Calu3 (cell line): ENCODE measurements around the gene VMP1. TPM values are rescaled to one million over a fixed set of nuclear protein-coding genes. Genes with fewer than 3 reads are reported as not detected.
A peak's percentile ranks its signal among the peaks of the same experiment; 100 is the strongest.

ENCODE experiments used
- BruUV-seq: library from RNA; stranded (reverse); fragments of 400-500 nt; replicated peaks from 2 replicates; lab custom pipeline; 2021; lab: Mats Ljungman, UMichigan
- CTCF ChIA-PET: fragments of 300-600 bp; sonication (Branson Sonifier 250); formaldehyde crosslinking; loops from one replicate; lab custom pipeline; 2022; ENCODE audit warnings: antibody characterized with exemption; lab: Charles Lee
- DNase-seq: peaks from one replicate; pipeline ENCODE4 v3.0.0; 2022
- H3K27ac Mint-ChIP-seq: one replicate; pipeline ENCODE4 v1.8.0; 2022; ENCODE audit warnings: mixed read lengths; ENCODE audit not compliant: unreplicated experiment
- H3K27me3 Mint-ChIP-seq: one replicate; pipeline ENCODE4 v1.8.0; 2022; ENCODE audit warnings: mixed read lengths; ENCODE audit not compliant: unreplicated experiment
- H3K36me3 Mint-ChIP-seq: one replicate; pipeline ENCODE4 v1.8.0; 2022; ENCODE audit warnings: mild to moderate bottlenecking, moderate library complexity, mixed read lengths; ENCODE audit not compliant: insufficient read depth, unreplicated experiment
- H3K4me1 Mint-ChIP-seq: one replicate; pipeline ENCODE4 v1.8.0; 2022; ENCODE audit warnings: mild to moderate bottlenecking, low read depth, mixed read lengths; ENCODE audit not compliant: unreplicated experiment
- H3K4me3 Mint-ChIP-seq: one replicate; pipeline ENCODE4 v1.8.0; 2022; ENCODE audit warnings: mild to moderate bottlenecking, low read depth, moderate library complexity, mixed read lengths; ENCODE audit not compliant: unreplicated experiment
- H3K9me3 Mint-ChIP-seq: one replicate; pipeline ENCODE4 v1.8.0; 2022; ENCODE audit warnings: low read depth, mixed read lengths; ENCODE audit not compliant: unreplicated experiment
- intact Hi-C: fragments of 100-400 bp; cut with micrococcal nuclease; formaldehyde crosslinking; loops from one replicate; pipeline ENCODE4 v1.10.0; 2022; ENCODE audit not compliant: unreplicated experiment
- total RNA-seq: library from RNA; stranded (reverse); gene quantifications from 2 replicates; pipeline ENCODE4 v1.2.3, GENCODE V29; 2022
- TF ChIP-seq, protein P1 (sequence below): fragments of 200-600 bp; IDR thresholded peaks from one replicate; pipeline ENCODE4 v1.8.0; 2022; ENCODE audit warnings: antibody characterized with exemption; ENCODE audit not compliant: unreplicated experiment

The VMP1 gene
- total RNA-seq, 1 experiment from 2014 or later: 315 TPM

DNA sequence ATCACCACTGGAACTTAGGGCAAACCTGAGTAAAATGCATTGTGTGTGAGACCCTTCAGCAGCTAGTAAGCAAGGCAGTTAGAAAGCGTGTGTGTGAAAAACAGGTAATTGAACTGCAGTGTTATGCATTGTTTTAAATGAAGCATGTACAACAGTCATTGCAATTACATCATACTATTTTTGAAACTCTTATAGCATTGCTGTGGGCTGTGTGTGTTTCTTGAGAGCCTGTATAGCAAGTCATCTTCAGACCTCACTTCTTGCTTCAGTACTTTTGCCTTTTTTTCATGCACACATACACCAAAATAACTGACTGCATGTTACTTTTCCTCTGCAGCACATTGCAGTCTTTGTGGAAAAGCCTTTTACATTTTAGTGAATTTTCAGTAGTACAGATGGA, 19.4 kb upstream of the VMP1 start:
- CTCF ChIA-PET: no interaction called here
- Mint-ChIP-seq H3K27me3 (no peaks in the 10 kb centered on the region), H3K4me3 (no peak overlapping the region), H3K27ac (no peak overlapping the region), H3K36me3 (peaks cover 44% of the 10 kb centered on the region), H3K9me3 (no peaks in the 10 kb centered on the region), H3K4me1 (peaks cover 6% of the 10 kb centered on the region)
- DNase-seq: no peak
- TF ChIP-seq, protein P1, sequence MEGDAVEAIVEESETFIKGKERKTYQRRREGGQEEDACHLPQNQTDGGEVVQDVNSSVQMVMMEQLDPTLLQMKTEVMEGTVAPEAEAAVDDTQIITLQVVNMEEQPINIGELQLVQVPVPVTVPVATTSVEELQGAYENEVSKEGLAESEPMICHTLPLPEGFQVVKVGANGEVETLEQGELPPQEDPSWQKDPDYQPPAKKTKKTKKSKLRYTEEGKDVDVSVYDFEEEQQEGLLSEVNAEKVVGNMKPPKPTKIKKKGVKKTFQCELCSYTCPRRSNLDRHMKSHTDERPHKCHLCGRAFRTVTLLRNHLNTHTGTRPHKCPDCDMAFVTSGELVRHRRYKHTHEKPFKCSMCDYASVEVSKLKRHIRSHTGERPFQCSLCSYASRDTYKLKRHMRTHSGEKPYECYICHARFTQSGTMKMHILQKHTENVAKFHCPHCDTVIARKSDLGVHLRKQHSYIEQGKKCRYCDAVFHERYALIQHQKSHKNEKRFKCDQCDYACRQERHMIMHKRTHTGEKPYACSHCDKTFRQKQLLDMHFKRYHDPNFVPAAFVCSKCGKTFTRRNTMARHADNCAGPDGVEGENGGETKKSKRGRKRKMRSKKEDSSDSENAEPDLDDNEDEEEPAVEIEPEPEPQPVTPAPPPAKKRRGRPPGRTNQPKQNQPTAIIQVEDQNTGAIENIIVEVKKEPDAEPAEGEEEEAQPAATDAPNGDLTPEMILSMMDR: no peak
- intact Hi-C loops: loop anchor here (10.0 kb wide), 1 partner anchor 63 kb away; no protein-coding TSS in a partner anchor
- BruUV-seq: no TSS peak

DNA sequence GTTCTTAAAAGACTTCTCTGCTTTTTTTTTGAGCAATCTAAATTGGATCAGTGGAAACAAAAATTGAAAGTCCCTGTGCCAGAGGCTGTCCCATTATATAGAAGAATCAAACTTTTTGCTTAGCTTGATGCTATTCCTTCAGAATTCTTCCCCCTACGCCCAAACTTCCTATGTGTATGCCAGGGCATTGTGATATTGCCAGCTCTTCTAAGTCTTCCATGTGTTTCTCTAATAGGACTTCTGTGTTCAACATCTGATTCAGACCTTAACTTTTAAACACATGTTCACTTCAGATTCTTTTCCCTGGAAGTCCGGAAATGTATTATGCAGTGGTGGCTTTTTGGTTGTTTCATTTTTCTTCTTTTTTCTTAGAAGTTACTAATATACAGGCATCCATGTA, 19.0 kb upstream of the VMP1 start:
- CTCF ChIA-PET: no interaction called here
- no TSS peak for BruUV-seq
- no peaks in the 10 kb centered on the region for H3K27me3 Mint-ChIP-seq
- TF ChIP-seq, protein P1: no peak
- no peak overlapping the region for H3K4me3 Mint-ChIP-seq
- peaks cover 6% of the 10 kb centered on the region for H3K4me1 Mint-ChIP-seq
- no peak overlapping the region for H3K27ac Mint-ChIP-seq
- H3K9me3 Mint-ChIP-seq: no peaks in the 10 kb centered on the region
- intact Hi-C loops: loop anchor here (10.0 kb wide), 1 partner anchor 64 kb away; no protein-coding TSS in a partner anchor
- H3K36me3 Mint-ChIP-seq: peaks cover 45% of the 10 kb centered on the region
- DNase-seq: no peak

DNA sequence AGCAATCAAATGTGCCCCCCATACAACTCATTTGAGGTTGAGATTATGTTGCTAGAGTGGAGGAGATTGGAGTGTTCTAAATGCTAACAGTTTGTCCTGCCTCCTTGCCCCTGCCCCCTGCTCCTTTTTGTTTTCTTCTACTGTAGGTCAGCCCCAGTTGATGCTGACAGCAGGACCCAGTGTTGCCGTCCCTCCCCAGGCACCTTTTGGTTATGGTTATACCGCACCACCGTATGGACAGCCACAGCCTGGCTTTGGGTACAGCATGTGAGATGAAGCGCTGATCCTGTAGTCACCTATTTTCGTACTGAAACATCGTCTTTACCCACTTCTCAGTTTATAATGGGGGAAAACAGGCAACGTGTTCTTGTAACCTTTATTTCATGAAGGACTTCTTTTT, 13.9 kb upstream of the VMP1 start:
- intact Hi-C loops: loop anchor here (10.0 kb wide), 1 partner anchor 49 kb away; no protein-coding TSS in a partner anchor
- H3K4me3 Mint-ChIP-seq: no peak overlapping the region
- no peaks in the 10 kb centered on the region for H3K4me1 Mint-ChIP-seq
- CTCF ChIA-PET: no interaction called here
- no peak for DNase-seq
- no peaks in the 10 kb centered on the region for H3K9me3 Mint-ChIP-seq
- BruUV-seq: no TSS peak
- no peaks in the 10 kb centered on the region for H3K27me3 Mint-ChIP-seq
- TF ChIP-seq, protein P1: no peak
- no peak overlapping the region for H3K27ac Mint-ChIP-seq
- H3K36me3 Mint-ChIP-seq: peaks cover 68% of the 10 kb centered on the region

DNA sequence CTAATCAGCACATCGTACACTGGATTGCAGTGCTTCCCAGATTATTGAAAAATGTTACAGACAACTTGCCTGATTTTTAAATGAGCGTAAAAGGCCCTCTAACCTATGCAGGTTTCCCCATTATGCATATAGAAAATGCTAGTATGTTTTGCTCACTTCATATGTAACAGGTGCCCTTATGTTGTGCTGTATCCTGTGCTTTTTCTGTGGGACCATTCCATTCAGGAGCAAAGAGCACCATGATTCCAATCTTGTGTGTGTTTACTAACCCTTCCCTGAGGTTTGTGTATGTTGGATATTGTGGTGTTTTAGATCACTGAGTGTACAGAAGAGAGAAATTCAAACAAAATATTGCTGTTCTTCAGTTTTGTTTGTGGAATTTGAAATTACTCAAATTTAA, 13.1 kb upstream of the VMP1 start:
- no peaks in the 10 kb centered on the region for H3K27me3 Mint-ChIP-seq
- no peak overlapping the region for H3K4me3 Mint-ChIP-seq
- no peaks in the 10 kb centered on the region for H3K9me3 Mint-ChIP-seq
- TSS peak; percentile 77 for BruUV-seq
- no peak for DNase-seq
- intact Hi-C loops: loop anchor here (10.0 kb wide), 1 partner anchor 50 kb away; no protein-coding TSS in a partner anchor
- peaks cover 73% of the 10 kb centered on the region for H3K36me3 Mint-ChIP-seq
- no peak overlapping the region for H3K27ac Mint-ChIP-seq
- H3K4me1 Mint-ChIP-seq: no peaks in the 10 kb centered on the region
- CTCF ChIA-PET: no interaction called here
- TF ChIP-seq, protein P1: no peak
